Measurements from ENCODE around the gene WASF3.

WASF3 gene

GRCh38 chr13:26708007-26708297 lies 150.5 kb downstream of the WASF3 start:
- Histone ChIP-seq H3K9ac (ENCODE audit: insufficient read length, low read depth) (no peak overlapping the region), H3K9me3 (ENCODE audit: insufficient read depth, low read length) (no peaks in the 10 kb centered on the region; the same call in none of the 2 replicates), H3K4me3 (ENCODE audit: insufficient read length, low read depth) (no peak overlapping the region), H3K36me3 (ENCODE audit: insufficient read depth, insufficient read length, low read length) (no peaks in the 10 kb centered on the region), H3K4me1 (ENCODE audit: insufficient read depth, insufficient read length) (peaks cover 2% of the 10 kb centered on the region), H3K27me3 (ENCODE audit: insufficient read depth, insufficient read length) (no peaks in the 10 kb centered on the region)
- TF ChIP-seq SUZ12 (IDR thresholded peaks at IDR 0.05; ENCODE audit: extremely low read depth, insufficient read depth, insufficient read length), result no peak
- TF ChIP-seq ZNF274 (IDR thresholded peaks at IDR 0.05; ENCODE audit: low read depth, low read length), result no peak
- no peak for TF ChIP-seq YY1 (IDR thresholded peaks at IDR 0.05; ENCODE audit: insufficient read depth, insufficient read length)
- no peak for DNase-seq (ENCODE audit: low read depth, low spot score)

GRCh38 chr13:26709461-26709860 lies 152.0 kb downstream of the WASF3 start:
- no peak for DNase-seq (ENCODE audit: low read depth, low spot score)
- H3K4me1 ChIP-seq (ENCODE audit: insufficient read depth, insufficient read length), result peaks cover 2% of the 10 kb centered on the region
- H3K9ac ChIP-seq (ENCODE audit: insufficient read length, low read depth), result no peak overlapping the region
- no peaks in the 10 kb centered on the region; the same call in 1 of the 2 replicates for H3K9me3 ChIP-seq (ENCODE audit: insufficient read depth, low read length)
- no peak for TF ChIP-seq SUZ12 (IDR thresholded peaks at IDR 0.05; ENCODE audit: extremely low read depth, insufficient read depth, insufficient read length)
- no peak for TF ChIP-seq ZNF274 (IDR thresholded peaks at IDR 0.05; ENCODE audit: low read depth, low read length)
- TF ChIP-seq YY1 (IDR thresholded peaks at IDR 0.05; ENCODE audit: insufficient read depth, insufficient read length), result no peak
- H3K36me3 ChIP-seq (ENCODE audit: insufficient read depth, insufficient read length, low read length), result no peaks in the 10 kb centered on the region
- no peaks in the 10 kb centered on the region for H3K27me3 ChIP-seq (ENCODE audit: insufficient read depth, insufficient read length)
- H3K4me3 ChIP-seq (ENCODE audit: insufficient read length, low read depth), result no peak overlapping the region

- H3K36me3 ChIP-seq (ENCODE audit: insufficient read depth, insufficient read length, low read length), result no peaks in the 10 kb centered on the region
- H3K4me1 ChIP-seq (ENCODE audit: insufficient read depth, insufficient read length), result peaks cover 2% of the 10 kb centered on the region
- H3K9ac ChIP-seq (ENCODE audit: insufficient read length, low read depth), result no peak overlapping the region
- no peaks in the 10 kb centered on the region; the same call in 1 of the 2 replicates for H3K9me3 ChIP-seq (ENCODE audit: insufficient read depth, low read length)
- TF ChIP-seq SUZ12 (IDR thresholded peaks at IDR 0.05; ENCODE audit: extremely low read depth, insufficient read depth, insufficient read length) (no peak), ZNF274 (IDR thresholded peaks at IDR 0.05; ENCODE audit: low read depth, low read length) (no peak), YY1 (IDR thresholded peaks at IDR 0.05; ENCODE audit: insufficient read depth, insufficient read length) (no peak)
- H3K4me3 ChIP-seq (ENCODE audit: insufficient read length, low read depth), result no peak overlapping the region
- H3K27me3 ChIP-seq (ENCODE audit: insufficient read depth, insufficient read length), result no peaks in the 10 kb centered on the region
- no peak for DNase-seq (ENCODE audit: low read depth, low spot score)
Measured at GRCh38 chr13:26710166-26710565, 152.7 kb downstream of the WASF3 start.

GRCh38 chr13:26711211-26711610 lies 153.7 kb downstream of the WASF3 start:
- no peaks in the 10 kb centered on the region for H3K27me3 ChIP-seq (ENCODE audit: insufficient read depth, insufficient read length)
- no peak overlapping the region for H3K9ac ChIP-seq (ENCODE audit: insufficient read length, low read depth)

GRCh38 chr13:26713341-26713740 lies 155.9 kb downstream of the WASF3 start:
- Histone ChIP-seq H3K36me3 (ENCODE audit: insufficient read depth, insufficient read length, low read length) (no peaks in the 10 kb centered on the region), H3K9ac (ENCODE audit: insufficient read length, low read depth) (no peak overlapping the region), H3K4me1 (ENCODE audit: insufficient read depth, insufficient read length) (no peaks in the 10 kb centered on the region), H3K9me3 (ENCODE audit: insufficient read depth, low read length) (no peaks in the 10 kb centered on the region; the same call in 1 of the 2 replicates), H3K4me3 (ENCODE audit: insufficient read length, low read depth) (no peak overlapping the region), H3K27me3 (ENCODE audit: insufficient read depth, insufficient read length) (no peaks in the 10 kb centered on the region)
- no peak for DNase-seq (ENCODE audit: low read depth, low spot score)
- TF ChIP-seq YY1 (IDR thresholded peaks at IDR 0.05; ENCODE audit: insufficient read depth, insufficient read length), result no peak
- no peak for TF ChIP-seq ZNF274 (IDR thresholded peaks at IDR 0.05; ENCODE audit: low read depth, low read length)
- TF ChIP-seq SUZ12 (IDR thresholded peaks at IDR 0.05; ENCODE audit: extremely low read depth, insufficient read depth, insufficient read length), result no peak

More at GRCh38 chr13:26711211-26711610, 153.7 kb downstream of the WASF3 start:
- Histone ChIP-seq H3K9me3 (ENCODE audit: insufficient read depth, low read length) (no peaks in the 10 kb centered on the region; the same call in 1 of the 2 replicates), H3K4me3 (ENCODE audit: insufficient read length, low read depth) (no peak overlapping the region), H3K36me3 (ENCODE audit: insufficient read depth, insufficient read length, low read length) (no peaks in the 10 kb centered on the region), H3K4me1 (ENCODE audit: insufficient read depth, insufficient read length) (peaks cover 2% of the 10 kb centered on the region)
- no peak for TF ChIP-seq YY1 (IDR thresholded peaks at IDR 0.05; ENCODE audit: insufficient read depth, insufficient read length)
- TF ChIP-seq ZNF274 (IDR thresholded peaks at IDR 0.05; ENCODE audit: low read depth, low read length), result no peak
- TF ChIP-seq SUZ12 (IDR thresholded peaks at IDR 0.05; ENCODE audit: extremely low read depth, insufficient read depth, insufficient read length), result no peak
- no peak for DNase-seq (ENCODE audit: low read depth, low spot score)

GRCh38 chr13:26716984-26717383 lies 159.5 kb downstream of the WASF3 start:
- Histone ChIP-seq H3K9ac (ENCODE audit: insufficient read length, low read depth) (no peak overlapping the region), H3K9me3 (ENCODE audit: insufficient read depth, low read length) (no peaks in the 10 kb centered on the region; the same call in 1 of the 2 replicates), H3K4me1 (ENCODE audit: insufficient read depth, insufficient read length) (peaks cover 3% of the 10 kb centered on the region), H3K36me3 (ENCODE audit: insufficient read depth, insufficient read length, low read length) (no peaks in the 10 kb centered on the region), H3K4me3 (ENCODE audit: insufficient read length, low read depth) (no peak overlapping the region), H3K27me3 (ENCODE audit: insufficient read depth, insufficient read length) (no peaks in the 10 kb centered on the region)
- TF ChIP-seq ZNF274 (IDR thresholded peaks at IDR 0.05; ENCODE audit: low read depth, low read length) (no peak), YY1 (IDR thresholded peaks at IDR 0.05; ENCODE audit: insufficient read depth, insufficient read length) (no peak), SUZ12 (IDR thresholded peaks at IDR 0.05; ENCODE audit: extremely low read depth, insufficient read depth, insufficient read length) (no peak)
- no peak for DNase-seq (ENCODE audit: low read depth, low spot score)

GRCh38 chr13:26718146-26718545 lies 160.7 kb downstream of the WASF3 start:
- DNase-seq (ENCODE audit: low read depth, low spot score), result no peak
- Histone ChIP-seq H3K9ac (ENCODE audit: insufficient read length, low read depth) (no peak overlapping the region), H3K36me3 (ENCODE audit: insufficient read depth, insufficient read length, low read length) (no peaks in the 10 kb centered on the region), H3K9me3 (ENCODE audit: insufficient read depth, low read length) (peaks cover 9% of the 10 kb centered on the region; the same call in 1 of the 2 replicates), H3K4me3 (ENCODE audit: insufficient read length, low read depth) (no peak overlapping the region), H3K4me1 (ENCODE audit: insufficient read depth, insufficient read length) (peaks cover 3% of the 10 kb centered on the region), H3K27me3 (ENCODE audit: insufficient read depth, insufficient read length) (no peaks in the 10 kb centered on the region)
- TF ChIP-seq YY1 (IDR thresholded peaks at IDR 0.05; ENCODE audit: insufficient read depth, insufficient read length) (no peak), ZNF274 (IDR thresholded peaks at IDR 0.05; ENCODE audit: low read depth, low read length) (no peak), SUZ12 (IDR thresholded peaks at IDR 0.05; ENCODE audit: extremely low read depth, insufficient read depth, insufficient read length) (no peak)
